MM.1S (cell line): ENCODE measurements around the gene DNAH9.
"Not testable (repeated sequence)": the region's sequence is repeated elsewhere in the genome, so short reads cannot be mapped to it uniquely, and the experiment has no call there.

ENCODE experiments used
- DNase-seq: peaks from one replicate; pipeline ENCODE4 v3.0.0-alpha.2; 2015
- H2AFZ ChIP-seq: fragments of 300-600 bp; sonication (generic); 2 replicates; pipeline ENCODE4 v1.6.0; 2016; ENCODE audit warnings: antibody characterized with exemption, low read length
- H3F3A ChIP-seq: fragments of 300-600 bp; sonication (generic); 2 replicates; pipeline ENCODE4 v1.6.1; 2016; ENCODE audit warnings: mild to moderate bottlenecking, antibody characterized with exemption, low read length, moderate library complexity, mixed read lengths; ENCODE audit not compliant: insufficient read depth
- H3K27ac ChIP-seq: fragments of 300-600 bp; sonication (generic); 2 replicates; pipeline ENCODE4 v1.5.1; 2016; ENCODE audit warnings: mild to moderate bottlenecking, low read length
- H3K27me3 ChIP-seq: fragments of 300-600 bp; sonication (generic); replicated peaks from 2 replicates; pipeline ENCODE4 v1.6.0; 2016; ENCODE audit warnings: low read length; ENCODE audit not compliant: insufficient read depth
- H3K36me3 ChIP-seq: fragments of 300-600 bp; sonication (generic); replicated peaks from 2 replicates; pipeline ENCODE4 v1.6.1; 2016; ENCODE audit warnings: mild to moderate bottlenecking, low read length, mixed read lengths; ENCODE audit not compliant: insufficient read depth
- H3K4me1 ChIP-seq: fragments of 300-600 bp; sonication (generic); 2 replicates; pipeline ENCODE4 v1.6.1; 2016; ENCODE audit warnings: low read length, mixed read lengths
- H3K4me2 ChIP-seq: fragments of 300-600 bp; sonication (generic); 2 replicates; pipeline ENCODE4 v1.6.0; 2016; ENCODE audit warnings: low read depth, low read length
- H3K4me3 ChIP-seq: fragments of 300-600 bp; sonication (generic); 2 replicates; pipeline ENCODE4 v1.5.1; 2016; ENCODE audit warnings: low read length, mixed read lengths
- H3K79me2 ChIP-seq: fragments of 300-600 bp; sonication (generic); 2 replicates; pipeline ENCODE4 v1.6.1; 2016; ENCODE audit warnings: mixed run types, low read length, mixed read lengths
- H3K9ac ChIP-seq: fragments of 300-600 bp; sonication (generic); 2 replicates; pipeline ENCODE4 v1.6.1; 2016; ENCODE audit warnings: low read length, mixed read lengths
- H3K9me2 ChIP-seq: fragments of 300-600 bp; sonication (generic); replicated peaks from 2 replicates; pipeline ENCODE4 v1.6.1; 2016; ENCODE audit warnings: mild to moderate bottlenecking, low read length, mixed read lengths; ENCODE audit not compliant: insufficient read depth
- H3K9me3 ChIP-seq: fragments of 300-600 bp; sonication (generic); replicated peaks from 2 replicates; pipeline ENCODE4 v1.6.1; 2016; ENCODE audit warnings: mild to moderate bottlenecking, low read length, mixed read lengths; ENCODE audit not compliant: insufficient read depth
- H4K20me1 ChIP-seq: fragments of 300-600 bp; sonication (generic); 2 replicates; pipeline ENCODE4 v1.6.1; 2016; ENCODE audit warnings: mild to moderate bottlenecking, low read length, moderate library complexity, mixed read lengths; ENCODE audit not compliant: insufficient read depth
- EZH2 ChIP-seq: fragments of 300-600 bp; sonication (generic); optimal IDR thresholded peaks from 2 replicates; pipeline ENCODE3; 2017; ENCODE audit warnings: low read depth, mild to moderate bottlenecking, antibody characterized with exemption, low read length, mixed read lengths
- EZH2phosphoT487 ChIP-seq: fragments of 300-600 bp; sonication (generic); IDR thresholded peaks from 2 replicates; pipeline ENCODE4 v1.6.1; 2018; ENCODE audit warnings: antibody characterized with exemption, low read length
- TF ChIP-seq, protein P1 (sequence below): fragments of 300-600 bp; sonication (generic); IDR thresholded peaks from 2 replicates; pipeline ENCODE4 v1.5.1; 2016; ENCODE audit warnings: antibody characterized with exemption, low read length, mixed read lengths

The DNAH9 gene

GRCh38 chr17:11932337-11932898, 334.1 kb downstream of the DNAH9 start:
- Histone ChIP-seq H4K20me1 (no peaks in the 10 kb centered on the region), H3K79me2 (no peaks in the 10 kb centered on the region), H3K27ac (no peak overlapping the region), H3K4me3 (no peak overlapping the region), H3F3A (no peaks in the 10 kb centered on the region), H3K9ac (no peak overlapping the region), H3K4me2 (no peak overlapping the region), H3K36me3 (no peaks in the 10 kb centered on the region), H3K9me2 (no peaks in the 10 kb centered on the region), H2AFZ (no peak overlapping the region), H3K27me3 (no peaks in the 10 kb centered on the region), H3K9me3 (no peaks in the 10 kb centered on the region), H3K4me1 (no peaks in the 10 kb centered on the region)
- no peak for TF ChIP-seq EZH2phosphoT487
- no peak for TF ChIP-seq EZH2
- TF ChIP-seq, protein P1, sequence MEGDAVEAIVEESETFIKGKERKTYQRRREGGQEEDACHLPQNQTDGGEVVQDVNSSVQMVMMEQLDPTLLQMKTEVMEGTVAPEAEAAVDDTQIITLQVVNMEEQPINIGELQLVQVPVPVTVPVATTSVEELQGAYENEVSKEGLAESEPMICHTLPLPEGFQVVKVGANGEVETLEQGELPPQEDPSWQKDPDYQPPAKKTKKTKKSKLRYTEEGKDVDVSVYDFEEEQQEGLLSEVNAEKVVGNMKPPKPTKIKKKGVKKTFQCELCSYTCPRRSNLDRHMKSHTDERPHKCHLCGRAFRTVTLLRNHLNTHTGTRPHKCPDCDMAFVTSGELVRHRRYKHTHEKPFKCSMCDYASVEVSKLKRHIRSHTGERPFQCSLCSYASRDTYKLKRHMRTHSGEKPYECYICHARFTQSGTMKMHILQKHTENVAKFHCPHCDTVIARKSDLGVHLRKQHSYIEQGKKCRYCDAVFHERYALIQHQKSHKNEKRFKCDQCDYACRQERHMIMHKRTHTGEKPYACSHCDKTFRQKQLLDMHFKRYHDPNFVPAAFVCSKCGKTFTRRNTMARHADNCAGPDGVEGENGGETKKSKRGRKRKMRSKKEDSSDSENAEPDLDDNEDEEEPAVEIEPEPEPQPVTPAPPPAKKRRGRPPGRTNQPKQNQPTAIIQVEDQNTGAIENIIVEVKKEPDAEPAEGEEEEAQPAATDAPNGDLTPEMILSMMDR = no peak
- DNase-seq = no peak

GRCh38 chr17:11935734-11936406, 337.6 kb downstream of the DNAH9 start:
- peak; percentile 29 for DNase-seq
- H3K9me2 ChIP-seq = no peaks in the 10 kb centered on the region
- H3K36me3 ChIP-seq = no peaks in the 10 kb centered on the region

GRCh38 chr17:11940904-11941303, 342.6 kb downstream of the DNAH9 start:
- no peaks in the 10 kb centered on the region for H3F3A ChIP-seq
- no peak overlapping the region for H3K27ac ChIP-seq

More at GRCh38 chr17:11935734-11936406, 337.6 kb downstream of the DNAH9 start:
- Histone ChIP-seq H4K20me1 (no peaks in the 10 kb centered on the region), H3K4me1 (no peaks in the 10 kb centered on the region), H3K4me2 (no peak overlapping the region), H3K9ac (no peak overlapping the region), H3K27ac (no peak overlapping the region), H3K4me3 (no peak overlapping the region), H3K79me2 (no peaks in the 10 kb centered on the region), H3K27me3 (no peaks in the 10 kb centered on the region), H3F3A (no peaks in the 10 kb centered on the region), H3K9me3 (no peaks in the 10 kb centered on the region), H2AFZ (0 out of 2 replicates have a peak overlapping the region, but pooled peaks have one; percentile 8)
- TF ChIP-seq, protein P1 = peak; percentile 60
- no peak for TF ChIP-seq EZH2

DNA sequence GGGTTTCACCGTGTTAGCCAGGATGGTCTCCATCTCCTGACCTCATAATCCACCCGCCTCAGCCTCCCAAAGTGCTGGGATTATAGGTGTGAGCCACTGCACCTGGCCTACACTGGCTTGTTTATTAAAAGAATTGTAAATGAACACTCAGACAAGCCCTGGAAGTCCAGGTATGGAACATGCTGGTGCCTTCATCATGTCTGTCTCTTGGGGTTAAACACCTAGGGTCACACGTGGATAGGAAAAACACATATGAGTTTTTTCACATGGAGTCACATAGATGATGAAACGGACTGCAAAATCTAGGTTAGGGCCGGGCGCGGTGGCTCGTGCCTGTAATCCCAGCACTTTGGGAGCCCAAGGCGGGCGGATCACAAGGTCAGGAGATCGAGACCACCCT, 344.8 kb downstream of the DNAH9 start:
- not testable (repeated sequence) for H4K20me1 ChIP-seq, H3F3A ChIP-seq, H3K79me2 ChIP-seq, H2AFZ ChIP-seq, H3K9me3 ChIP-seq, H3K4me3 ChIP-seq, H3K4me2 ChIP-seq, H3K27ac ChIP-seq, DNase-seq, H3K4me1 ChIP-seq, H3K36me3 ChIP-seq, H3K9me2 ChIP-seq, H3K9ac ChIP-seq, H3K27me3 ChIP-seq

More at GRCh38 chr17:11940904-11941303, 342.6 kb downstream of the DNAH9 start:
- no peaks in the 10 kb centered on the region for H3K9me3 ChIP-seq
- no peaks in the 10 kb centered on the region for H3K4me1 ChIP-seq
- no peaks in the 10 kb centered on the region for H3K79me2 ChIP-seq
- no peaks in the 10 kb centered on the region for H3K27me3 ChIP-seq
- H3K9ac ChIP-seq = no peak overlapping the region
- DNase-seq = no peak
- no peak overlapping the region for H3K4me3 ChIP-seq
- no peaks in the 10 kb centered on the region for H3K9me2 ChIP-seq
- H3K36me3 ChIP-seq = no peaks in the 10 kb centered on the region
- H4K20me1 ChIP-seq = no peaks in the 10 kb centered on the region
- no peak overlapping the region for H2AFZ ChIP-seq
- TF ChIP-seq EZH2phosphoT487 (no peak), EZH2 (no peak)
- TF ChIP-seq, protein P1 = no peak
- no peak overlapping the region for H3K4me2 ChIP-seq
